Stimulated activated CD4-positive, alpha-beta T cell treated with anti-CD3 and anti-CD28 coated beads, TNF-alpha, amount 100 ng/mL, for 1 hour (primary cell): ENCODE results near the gene TET1.
"Not testable (repeated sequence)": the region's sequence is repeated elsewhere in the genome, so short reads cannot be mapped to it uniquely, and the experiment has no call there.

ENCODE experiments used
- DNase-seq, 3 donors: peaks; one replicate each; pipeline ENCODE4 v3.0.0-alpha.2; 2020; ENCODE audit warnings: low read depth in 3 of 3, low spot score in 1 of 3

TET1 gene

DNA sequence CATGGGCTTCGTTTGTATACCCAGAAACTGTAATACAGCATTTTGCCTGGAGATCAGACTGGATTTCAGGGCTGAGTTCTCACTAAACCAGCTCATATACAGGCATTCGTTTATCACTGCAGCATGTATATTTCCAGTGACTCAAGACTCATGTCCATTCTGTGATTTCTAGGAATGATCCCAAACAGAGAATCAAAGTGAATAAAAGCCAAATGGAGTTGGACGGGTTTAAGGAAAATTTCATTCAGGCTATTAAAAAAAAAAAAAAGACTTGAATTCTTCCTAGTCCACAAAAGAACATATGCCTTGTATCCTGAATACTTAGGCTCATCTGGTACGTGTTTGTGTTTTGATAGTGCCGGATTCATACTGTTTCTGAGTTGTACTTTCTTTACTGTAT lies 46.8 kb downstream of the TET1 start:
- DNase-seq = no peak

DNA sequence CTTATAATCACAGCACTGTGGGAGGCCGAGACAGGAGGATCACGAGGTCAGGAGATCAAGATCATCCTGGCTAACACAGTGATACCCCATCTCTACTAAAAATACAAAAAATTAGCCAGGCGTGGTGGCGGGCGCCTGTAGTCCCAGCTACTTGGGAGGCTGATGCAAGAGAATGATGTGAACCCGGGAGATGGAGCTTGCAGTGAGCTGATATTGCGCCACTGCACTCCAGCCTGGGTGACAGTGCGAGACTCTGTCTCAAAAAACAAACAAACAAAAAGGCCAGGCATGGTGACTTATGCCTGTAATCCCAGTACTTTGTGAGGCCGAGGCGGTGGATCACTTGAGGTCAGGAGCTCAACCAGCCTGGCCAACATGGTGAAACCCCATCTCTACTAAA lies 49.9 kb downstream of the TET1 start:
- DNase-seq = not testable (repeated sequence)

DNA sequence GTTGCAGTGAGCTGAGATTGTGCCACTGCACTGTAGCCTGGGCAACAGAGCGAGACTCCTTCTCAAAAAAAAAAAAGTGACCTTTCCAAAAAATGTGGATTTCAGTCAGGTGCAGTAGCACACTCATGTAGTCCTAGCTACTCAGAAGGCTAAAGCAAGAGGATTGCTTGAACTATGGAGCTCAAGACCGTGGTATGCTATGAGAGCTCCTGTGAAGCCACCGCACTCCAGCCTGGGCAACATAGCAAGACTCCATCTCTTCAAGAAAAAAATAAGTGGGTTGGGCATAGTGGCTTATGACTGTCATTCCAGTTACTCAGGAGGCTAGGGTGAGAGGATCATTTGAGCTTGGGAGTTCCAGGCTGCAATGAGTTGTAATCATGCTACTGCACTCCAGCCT lies 51.1 kb downstream of the TET1 start:
- no peak for DNase-seq

DNA sequence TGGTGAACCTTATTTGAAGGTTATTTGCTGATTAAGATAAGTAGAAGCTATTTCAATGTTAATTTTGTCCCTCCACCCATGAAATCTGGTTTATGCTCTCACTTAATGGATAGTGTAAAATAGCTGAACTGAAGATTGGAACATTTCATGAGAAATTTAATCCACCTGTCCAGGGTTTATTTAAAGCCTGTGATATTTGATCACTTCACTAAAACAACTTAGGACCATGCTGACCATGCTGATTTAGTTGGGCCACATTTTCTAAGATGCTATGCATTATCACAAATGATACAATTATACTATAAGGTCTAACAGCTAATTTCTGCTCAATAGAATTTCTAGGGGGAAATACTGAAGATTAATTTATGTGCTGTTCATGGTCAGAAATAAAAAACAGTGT lies 53.8 kb downstream of the TET1 start:
- not testable (repeated sequence) for DNase-seq

DNA sequence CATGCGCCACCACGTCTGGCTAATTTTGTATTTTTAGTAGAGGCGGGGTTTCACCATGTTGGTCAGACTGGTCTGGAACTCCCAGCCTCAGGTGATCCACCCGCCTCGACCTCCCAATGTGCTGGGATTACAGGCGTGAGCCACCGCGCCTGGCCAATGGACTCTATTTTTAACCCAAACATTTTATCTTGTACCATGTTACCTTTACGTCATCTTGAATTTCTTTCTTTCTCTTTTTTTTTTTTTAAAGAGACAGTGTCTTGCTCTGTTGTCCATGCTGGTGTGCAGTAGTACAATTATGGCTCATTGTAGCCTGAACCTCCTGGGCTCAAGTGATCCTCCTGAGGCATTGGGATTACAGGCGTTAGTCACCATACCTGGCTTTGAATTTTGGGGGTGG lies 57.6 kb downstream of the TET1 start:
- not testable (repeated sequence) for DNase-seq

DNA sequence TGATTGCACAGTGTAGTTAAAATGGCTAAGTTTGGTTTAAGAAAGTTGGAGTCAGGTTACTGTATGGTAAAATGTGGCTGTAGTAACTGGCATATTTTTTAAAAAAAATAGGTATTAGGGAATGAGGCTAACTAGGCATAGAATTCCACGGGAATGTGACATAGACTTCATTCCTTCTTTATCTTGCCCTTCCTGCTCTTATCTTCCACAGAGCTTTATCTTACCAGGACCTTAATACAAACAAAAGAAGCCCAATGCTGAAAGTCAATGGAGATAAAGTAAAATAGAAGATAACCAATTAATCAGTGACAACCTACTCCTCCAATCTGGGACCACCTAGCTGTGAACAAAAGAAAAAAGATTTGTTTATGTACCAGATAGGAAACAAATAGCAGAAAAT lies 58.1 kb downstream of the TET1 start:
- DNase-seq = no peak

DNA sequence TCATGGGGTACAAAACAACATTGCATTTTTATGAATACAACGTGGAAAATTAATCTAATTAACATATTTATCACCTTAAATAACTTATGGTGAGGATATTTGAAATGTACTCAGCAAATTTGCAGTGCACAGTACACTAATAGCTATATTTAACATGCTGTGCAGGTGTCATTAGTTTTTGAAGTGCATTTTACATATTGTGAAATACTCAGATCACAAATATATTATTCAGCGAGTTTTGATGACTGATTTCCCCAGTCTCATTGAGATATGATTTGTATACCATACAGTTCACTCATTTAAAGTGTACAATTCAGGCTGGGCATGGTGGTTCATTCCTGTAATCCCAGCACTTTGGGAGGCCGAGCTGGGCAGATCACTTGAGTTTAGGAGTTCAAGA lies 59.5 kb downstream of the TET1 start:
- DNase-seq = no peak

DNA sequence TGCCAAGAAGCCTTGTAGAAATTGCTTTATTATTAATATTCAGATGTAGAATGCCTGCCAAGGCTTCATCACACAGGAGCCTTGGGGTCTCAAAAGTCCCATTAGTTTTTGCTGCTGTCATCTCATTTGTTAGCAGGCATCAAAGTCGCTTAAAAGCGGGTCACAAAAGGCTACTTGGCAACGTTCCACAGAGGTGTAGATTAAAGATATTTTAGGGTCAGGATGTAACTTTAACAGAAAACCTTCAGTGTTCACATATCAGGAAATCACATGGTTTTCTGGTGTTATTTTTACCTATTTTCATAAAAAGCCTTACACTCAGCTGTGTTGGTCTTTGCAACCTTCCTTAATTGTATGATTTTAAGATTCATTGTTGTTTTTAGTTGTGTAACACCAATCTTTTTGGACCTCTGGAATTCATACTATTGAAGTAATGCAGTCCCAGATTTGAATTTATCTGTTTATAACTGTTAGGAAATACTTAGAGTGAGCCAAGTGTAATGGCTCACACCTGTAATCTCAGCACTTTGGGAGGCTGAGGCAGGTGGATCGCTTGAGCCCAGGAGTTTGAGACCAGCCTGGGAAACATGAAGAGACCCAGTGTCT lies 65.3 kb downstream of the TET1 start:
- no peak for DNase-seq

DNA sequence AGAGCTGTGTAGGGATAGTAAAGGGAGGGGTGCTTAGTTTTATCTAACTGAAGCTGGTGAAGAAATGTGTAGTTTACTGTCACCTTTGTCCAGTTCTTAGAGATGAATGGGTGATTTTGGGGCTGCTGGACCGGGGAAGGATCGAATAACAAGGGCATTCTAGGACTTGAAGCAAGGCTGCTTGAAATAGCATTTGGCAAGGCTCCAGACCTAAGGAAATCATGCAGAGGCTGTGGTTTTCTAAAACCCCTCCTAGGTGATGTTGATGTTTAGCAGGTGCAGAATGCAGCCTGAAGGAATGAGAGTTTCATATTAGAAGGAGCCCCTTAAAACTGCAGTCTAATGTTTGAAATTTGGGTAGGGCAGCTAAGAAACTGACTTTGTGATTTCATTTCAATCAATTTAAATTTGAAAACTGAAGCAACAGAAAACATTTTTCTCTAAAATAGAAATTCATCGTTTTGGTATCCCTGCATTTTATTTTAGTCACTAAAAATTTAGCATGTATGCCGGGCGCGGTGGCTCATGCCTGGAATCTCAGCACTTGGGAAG lies 68.5 kb downstream of the TET1 start:
- DNase-seq = no peak

DNA sequence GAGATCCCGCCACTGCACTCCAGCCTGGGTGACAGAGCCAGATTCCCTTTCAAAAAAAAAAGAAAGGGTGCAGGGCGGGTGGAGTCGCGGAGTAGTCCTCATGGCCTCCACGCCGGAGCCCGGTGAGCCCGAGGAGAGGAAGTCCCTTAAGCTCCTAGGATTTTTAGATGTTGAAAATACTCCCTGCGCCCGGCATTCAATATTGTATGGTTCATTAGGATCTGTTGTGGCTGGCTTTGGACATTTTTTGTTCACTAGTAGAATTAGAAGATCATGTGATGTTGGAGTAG lies 72.1 kb downstream of the TET1 start:
- not testable (repeated sequence) for DNase-seq

DNA sequence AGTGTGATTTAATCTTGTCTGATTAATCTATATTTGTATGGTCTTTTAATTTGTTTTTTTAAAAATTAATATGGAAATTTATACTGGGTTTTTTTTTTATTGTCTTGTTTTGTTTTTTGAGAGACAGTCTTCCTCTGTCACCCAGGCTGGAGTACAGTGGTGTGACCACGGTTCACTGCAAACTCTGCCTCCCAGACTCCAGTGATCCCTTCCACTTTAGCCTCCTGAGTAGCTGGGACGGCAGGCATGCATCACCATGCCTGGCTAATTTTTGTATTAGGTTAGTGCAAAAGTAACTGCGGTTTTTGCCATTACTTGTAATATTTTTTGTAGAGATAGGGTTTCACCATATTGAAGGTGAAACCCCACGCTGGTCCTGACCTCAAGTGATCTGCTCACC lies 73.1 kb downstream of the TET1 start:
- no peak for DNase-seq

DNA sequence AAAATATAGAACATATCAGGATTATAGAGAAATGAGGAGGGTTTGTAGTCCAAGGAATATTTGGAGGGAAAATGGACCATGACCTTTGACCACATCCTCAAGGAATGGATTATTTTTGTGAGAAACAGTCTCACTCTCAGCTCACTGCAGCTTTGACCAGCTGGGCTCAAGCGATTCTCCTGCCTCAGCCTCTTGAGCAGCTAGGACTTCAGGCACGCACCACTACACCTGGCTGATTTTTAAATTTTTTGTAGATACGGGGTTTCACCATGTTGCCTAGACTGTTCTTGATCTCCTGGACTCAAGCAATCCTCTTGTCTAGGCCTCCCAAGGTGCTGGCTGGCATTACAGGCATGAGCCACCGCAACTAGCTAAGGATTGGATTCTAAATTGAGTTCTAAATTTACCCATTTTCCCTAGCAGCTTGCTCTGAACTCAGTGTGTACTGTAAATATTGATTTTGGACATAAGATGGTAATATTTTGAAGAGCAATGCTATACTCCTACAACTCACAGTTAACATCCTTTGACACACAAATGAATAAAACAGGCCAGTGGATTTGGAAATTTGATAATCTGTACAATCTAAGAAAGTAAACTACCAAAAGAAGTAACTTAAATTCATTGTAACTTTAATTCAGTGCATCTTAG lies 73.8 kb downstream of the TET1 start:
- no peak for DNase-seq

DNA sequence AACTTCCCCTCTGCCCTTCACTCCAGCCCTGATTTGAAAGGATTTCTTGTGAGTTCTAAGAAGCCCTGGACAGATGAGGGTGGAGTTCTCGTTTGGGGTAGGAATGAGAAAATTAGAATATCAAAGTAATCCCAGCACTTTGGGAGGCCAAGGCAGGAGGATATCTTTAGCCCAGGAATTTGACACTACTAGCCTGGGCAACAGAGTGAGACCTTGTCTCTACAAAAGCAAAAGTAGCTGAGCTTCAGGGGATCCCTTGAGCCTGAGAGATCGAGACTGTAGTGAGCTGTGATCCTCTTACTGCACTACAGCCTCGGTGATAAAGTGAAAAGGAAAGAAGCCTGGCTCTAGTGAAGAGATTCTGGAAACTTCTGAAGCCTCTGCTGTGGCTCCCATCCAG lies 76.2 kb downstream of the TET1 start:
- DNase-seq = no peak

DNA sequence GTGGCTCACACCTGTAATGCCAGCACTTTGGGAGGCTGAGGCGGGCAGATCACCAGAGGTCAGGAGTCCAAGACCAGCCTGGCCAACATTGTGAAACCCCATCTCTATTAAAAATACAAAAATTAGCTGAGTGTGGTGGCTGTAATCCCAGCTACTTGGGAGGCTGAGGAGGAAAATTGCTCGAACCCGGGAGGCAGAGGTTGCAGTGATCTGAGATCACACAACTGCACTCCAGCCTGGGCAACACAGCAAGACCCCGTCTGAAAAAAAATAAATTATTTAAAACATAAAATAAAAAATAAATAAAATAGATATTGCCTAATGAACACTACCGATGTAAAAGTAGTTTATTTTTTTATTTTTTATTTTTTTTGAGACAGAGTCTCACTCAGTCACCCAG lies 83.4 kb downstream of the TET1 start:
- not testable (repeated sequence) for DNase-seq

DNA sequence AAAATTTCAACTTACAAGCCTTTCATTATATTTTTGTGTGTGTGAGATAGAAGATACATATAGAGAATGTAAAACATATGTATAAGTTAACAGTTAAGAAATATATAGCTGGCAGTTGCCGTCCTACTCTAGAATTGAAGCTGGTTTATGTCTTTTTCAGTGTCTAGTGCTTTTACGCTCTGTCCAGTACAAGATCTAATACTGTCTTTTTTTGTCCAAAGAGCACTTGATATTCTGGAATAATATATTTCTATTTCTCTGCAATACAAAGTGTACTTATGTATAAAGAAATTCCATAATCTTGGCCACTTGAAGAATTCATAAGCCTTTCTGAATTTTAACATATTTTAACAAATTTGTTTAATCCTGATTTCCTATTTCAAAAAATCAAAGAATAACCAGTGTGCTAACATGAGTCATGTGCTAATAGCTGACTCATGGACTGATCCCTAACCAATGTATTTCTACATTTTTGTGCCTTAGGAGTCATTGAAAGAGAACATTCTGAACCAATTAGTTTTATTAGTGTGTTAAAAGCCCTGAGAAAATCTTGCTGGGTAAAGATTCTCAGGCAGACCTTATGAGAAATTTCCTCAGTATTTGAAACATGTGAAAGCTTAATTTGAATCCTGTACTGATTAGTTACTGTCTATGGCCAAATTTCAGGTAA lies 87.7 kb downstream of the TET1 start:
- DNase-seq = no peak

DNA sequence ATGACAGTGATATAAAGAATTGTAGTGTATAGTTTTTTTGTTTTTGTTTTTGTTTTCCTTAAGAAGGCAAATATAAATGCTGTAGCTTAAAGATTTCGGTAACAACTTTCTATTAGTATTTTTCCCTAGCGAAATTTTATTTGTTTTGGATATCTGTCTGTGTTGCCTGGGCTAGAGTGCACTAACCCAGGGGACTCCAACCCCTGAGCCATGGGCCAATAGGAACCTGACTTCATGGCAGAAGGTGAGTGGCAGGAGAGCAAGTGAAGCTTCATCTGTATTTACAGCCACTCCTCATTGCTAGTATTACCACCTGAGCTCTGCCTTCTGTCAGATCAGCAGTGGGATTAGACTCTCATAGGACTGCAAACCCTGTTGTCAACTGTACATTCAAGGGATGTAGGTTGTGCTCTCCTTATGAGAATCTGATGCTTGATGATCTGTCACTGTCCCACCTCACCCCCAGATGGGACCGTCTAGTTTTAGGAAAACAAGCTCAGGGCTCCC lies 95.5 kb downstream of the TET1 start:
- no peak for DNase-seq

DNA sequence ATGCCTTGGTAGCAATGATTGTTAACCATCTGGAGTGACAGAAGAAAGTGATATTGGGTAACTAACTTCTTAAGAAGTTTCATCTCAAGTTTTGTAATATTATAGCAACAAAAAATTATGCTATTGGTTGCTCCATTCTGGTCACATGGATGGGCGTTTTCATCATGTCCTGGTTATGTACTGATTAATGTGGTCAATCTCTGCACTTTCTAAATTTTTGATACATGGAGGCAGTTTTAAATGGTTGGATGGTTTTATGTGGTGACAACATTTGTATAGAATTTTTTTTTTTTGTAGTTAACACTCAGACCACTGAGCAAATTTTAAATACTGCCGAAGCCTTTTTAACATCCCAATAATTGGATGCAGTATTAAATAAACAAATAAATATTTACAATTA lies 105.7 kb downstream of the TET1 start:
- no peak for DNase-seq

DNA sequence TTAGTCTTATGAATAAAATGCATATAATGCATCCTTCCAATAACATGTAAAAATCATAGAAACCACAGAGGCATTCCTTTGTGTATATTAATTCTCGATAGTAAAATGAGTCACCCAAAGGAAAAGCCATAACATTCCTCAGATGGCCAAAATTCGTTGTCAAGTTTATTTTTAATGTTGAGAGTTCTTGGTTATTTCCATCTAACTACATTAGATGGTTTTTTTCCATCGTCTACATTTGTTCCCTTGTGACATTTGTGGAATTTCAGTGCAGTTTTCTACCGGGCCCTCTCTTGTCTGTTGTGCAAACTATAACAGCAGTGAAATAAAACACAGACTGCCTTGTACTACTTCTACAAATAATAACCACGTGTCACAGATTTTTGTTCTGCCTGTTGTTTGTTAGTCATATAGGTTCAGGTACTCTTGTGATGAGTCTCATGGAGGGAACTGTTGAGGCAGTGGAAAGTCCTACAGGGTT lies 106.2 kb downstream of the TET1 start:
- DNase-seq = no peak

DNA sequence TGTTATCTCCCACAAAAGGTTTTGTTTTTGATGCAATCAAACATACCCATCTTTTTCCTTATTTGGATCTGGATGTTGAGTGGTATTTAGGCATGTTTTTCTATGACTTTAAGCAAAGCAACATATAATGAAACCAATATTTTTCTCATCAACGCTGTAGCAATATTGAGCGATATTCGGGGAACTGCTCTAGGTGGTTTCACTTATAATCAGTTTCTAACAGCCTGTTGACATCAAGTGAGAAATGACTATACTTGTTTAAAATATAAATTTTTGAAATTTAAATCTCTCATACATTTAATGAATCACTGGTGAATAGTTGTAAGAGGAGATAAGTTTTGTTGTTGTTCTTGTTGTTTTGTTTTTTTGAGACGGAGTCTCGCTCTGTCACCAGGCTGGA lies 108.1 kb downstream of the TET1 start:
- DNase-seq = no peak

DNA sequence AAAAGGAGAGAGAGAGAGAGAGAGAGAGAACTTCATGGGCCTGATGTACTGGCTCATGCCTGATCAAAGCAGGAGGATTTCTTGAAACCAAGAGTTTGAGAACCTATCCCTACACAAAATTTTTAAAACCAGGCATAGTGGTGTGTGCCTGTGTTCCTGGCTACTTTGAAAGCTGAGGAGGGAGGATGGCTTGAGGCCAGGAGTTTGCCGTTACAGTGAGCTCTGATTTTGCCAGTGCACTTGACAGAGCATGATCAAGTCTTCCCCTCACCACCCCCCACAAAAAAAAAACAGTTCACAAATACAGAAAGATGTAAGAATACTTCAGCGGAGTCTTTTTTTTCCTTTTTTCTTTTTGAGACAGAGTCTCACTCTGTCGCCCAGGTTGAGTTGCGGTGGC lies 108.8 kb downstream of the TET1 start:
- DNase-seq = no peak

DNA sequence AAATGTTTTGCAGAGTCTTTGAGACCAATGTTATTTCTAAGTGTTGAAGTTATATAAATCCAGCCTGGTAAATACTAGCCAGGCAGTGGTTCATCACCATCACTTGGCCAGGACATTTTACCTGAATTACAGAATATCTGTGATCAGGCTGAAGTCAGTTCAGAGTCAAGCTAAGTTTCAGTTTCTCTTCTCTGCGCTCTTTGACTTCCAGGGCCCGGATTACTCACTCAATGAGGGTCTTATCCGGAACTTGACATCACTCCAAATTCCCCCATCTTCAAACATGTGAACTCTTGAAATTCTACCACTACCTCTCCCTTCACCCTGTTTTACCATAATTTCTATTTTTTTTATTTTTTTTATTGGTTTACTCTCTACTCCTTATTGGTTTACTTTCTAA lies 124.3 kb downstream of the TET1 start:
- DNase-seq = no peak

DNA sequence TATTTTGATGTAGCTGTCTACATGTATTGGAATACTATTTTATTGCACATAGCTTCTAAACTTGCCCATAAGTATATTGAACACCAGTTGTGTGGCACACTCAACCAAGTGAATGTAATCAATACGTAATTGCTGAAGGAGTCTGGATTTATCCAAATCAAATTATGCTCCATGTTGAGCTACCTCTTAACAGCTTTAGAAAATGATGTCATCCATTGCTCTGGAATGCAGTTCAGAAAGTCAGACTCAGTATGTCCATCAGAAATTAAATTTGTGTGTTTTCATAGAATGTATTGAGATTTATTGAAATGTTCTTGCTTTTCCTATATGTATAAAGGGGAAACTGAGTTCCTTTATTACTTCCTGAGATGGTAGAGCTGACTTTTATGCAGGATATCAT lies 135.9 kb downstream of the TET1 start:
- no peak for DNase-seq
